ENCODE data around the gene IGFL3.

- TF ChIP-seq MAZ (CRISPR knock-in tag; conservative IDR thresholded peaks at IDR 0.05 in 1 of 2, IDR thresholded peaks at IDR 0.05 in 1 of 2): no peak
- TF ChIP-seq CTCF (IDR thresholded peaks at IDR 0.05 in 2 of 3, conservative IDR thresholded peaks at IDR 0.05 in 1 of 3; ENCODE audit: insufficient read depth in 2 of 3, low read depth in 1 of 3, low read length in 3 of 3): no peak
- no peak for TF ChIP-seq IRF2 (CRISPR knock-in tag; IDR thresholded peaks at IDR 0.05)
- no peak for TF ChIP-seq RB1 (IDR thresholded peaks at IDR 0.05; ENCODE audit: low read depth)
- TF ChIP-seq ZBTB1 (CRISPR knock-in tag; IDR thresholded peaks at IDR 0.05; ENCODE audit: borderline replicate concordance, low read depth): no peak
- TF ChIP-seq SMC3 (conservative IDR thresholded peaks at IDR 0.05; ENCODE audit: insufficient read depth, low read depth, low read length): no peak
- TF ChIP-seq ZNF3 (CRISPR knock-in tag; IDR thresholded peaks at IDR 0.05): no peak
- no peak for TF ChIP-seq TBP (optimal IDR thresholded peaks at IDR 0.05; ENCODE audit: low read depth, low read length)
These were observed 10.8 kb downstream of the IGFL3 start for GRCh38 chr19:46113726-46114125.

Data from K562 (cell line).